ENCODE measurements around the gene GRK4. TPM values are rescaled to one million over a fixed set of nuclear protein-coding genes. Genes with fewer than 3 reads are reported as not detected.

The GRK4 gene
- polyA plus RNA-seq, 6 donors from 2014 or later, result 0.86 to 1.8 (median 0.96) TPM; not detected in 1

DNA sequence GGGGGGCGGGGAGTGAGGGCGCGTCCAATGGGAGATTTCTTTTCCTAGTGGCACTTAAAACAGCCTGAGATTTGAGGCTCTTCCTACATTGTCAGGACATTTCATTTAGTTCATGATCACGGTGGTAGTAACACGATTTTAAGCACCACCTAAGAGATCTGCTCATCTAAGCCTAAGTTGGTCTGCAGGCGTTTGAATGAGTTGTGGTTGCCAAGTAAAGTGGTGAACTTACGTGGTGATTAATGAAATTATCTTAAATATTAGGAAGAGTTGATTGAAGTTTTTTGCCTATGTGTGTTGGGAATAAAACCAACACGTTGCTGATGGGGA lies 112.2 kb downstream of the GRK4 start:
- ATAC-seq (ENCODE audit: low read depth in 2 of 2), result no peak
- DNase-seq, result no peak
- H3K4me3 Mint-ChIP-seq, result peak overlapping the region; percentile 84 to 95 (median 88)
- peaks cover 39 to 52% (median 40%) of the 10 kb centered on the region in 3 donors for H3K4me1 Mint-ChIP-seq
- H3K36me3 Mint-ChIP-seq, result no peaks in the 10 kb centered on the region
- H3K9me3 Mint-ChIP-seq, result no peaks in the 10 kb centered on the region
- peak overlapping the region in 5 of 6 donors; percentile 84 to 96 (median 88) for H3K27ac Mint-ChIP-seq
- no peaks in the 10 kb centered on the region for H3K27me3 Mint-ChIP-seq

- Mint-ChIP-seq H3K9me3 (no peaks in the 10 kb centered on the region), H3K27ac (peak overlapping the region; percentile 41 to 86 (median 78)), H3K27me3 (no peaks in the 10 kb centered on the region), H3K36me3 (no peaks in the 10 kb centered on the region), H3K4me1 (peaks cover 42 to 63% (median 44%) of the 10 kb centered on the region in 3 donors), H3K4me3 (peak overlapping the region; percentile 48 to 87 (median 69))
- DNase-seq (peak; percentile 68), ATAC-seq (ENCODE audit: low read depth in 2 of 2) (peak; percentile 30 to 33)
These were observed 114.4 kb downstream of the GRK4 start for GRCh38 chr4:3077796-3078195.

DNA sequence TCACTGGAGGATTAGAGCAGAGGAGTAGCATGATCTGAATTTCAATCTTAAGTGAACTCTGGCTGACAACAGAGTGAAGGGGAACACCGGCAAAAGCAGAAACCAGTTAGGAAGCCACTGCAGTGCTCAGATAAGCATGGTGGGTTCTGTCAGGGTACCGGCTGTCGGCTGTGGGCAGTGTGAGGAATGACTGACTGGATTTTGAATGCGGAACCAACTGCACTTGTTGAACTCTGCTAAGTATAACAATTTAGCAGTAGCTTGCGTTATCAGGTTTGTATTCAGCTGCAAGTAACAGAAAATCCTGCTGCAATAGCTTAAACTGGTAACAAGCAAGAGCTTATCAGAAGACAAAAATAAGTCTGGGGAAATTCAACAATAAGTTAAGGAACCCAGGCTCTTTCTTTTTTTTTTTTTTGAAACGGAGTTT lies 116.3 kb downstream of the GRK4 start:
- ATAC-seq (ENCODE audit: low read depth in 2 of 2) (peak; percentile 70), DNase-seq (peak; percentile 48)
- Mint-ChIP-seq H3K27ac (peak overlapping the region in 5 of 6 donors; percentile 10 to 79 (median 36)), H3K36me3 (peaks cover 0 to 8% of the 10 kb centered on the region in 2 donors), H3K4me1 (peaks cover 47 to 76% (median 50%) of the 10 kb centered on the region in 3 donors), H3K9me3 (no peaks in the 10 kb centered on the region), H3K27me3 (no peaks in the 10 kb centered on the region), H3K4me3 (peak overlapping the region in 7 of 8 donors; percentile 13 to 69 (median 67))

DNA sequence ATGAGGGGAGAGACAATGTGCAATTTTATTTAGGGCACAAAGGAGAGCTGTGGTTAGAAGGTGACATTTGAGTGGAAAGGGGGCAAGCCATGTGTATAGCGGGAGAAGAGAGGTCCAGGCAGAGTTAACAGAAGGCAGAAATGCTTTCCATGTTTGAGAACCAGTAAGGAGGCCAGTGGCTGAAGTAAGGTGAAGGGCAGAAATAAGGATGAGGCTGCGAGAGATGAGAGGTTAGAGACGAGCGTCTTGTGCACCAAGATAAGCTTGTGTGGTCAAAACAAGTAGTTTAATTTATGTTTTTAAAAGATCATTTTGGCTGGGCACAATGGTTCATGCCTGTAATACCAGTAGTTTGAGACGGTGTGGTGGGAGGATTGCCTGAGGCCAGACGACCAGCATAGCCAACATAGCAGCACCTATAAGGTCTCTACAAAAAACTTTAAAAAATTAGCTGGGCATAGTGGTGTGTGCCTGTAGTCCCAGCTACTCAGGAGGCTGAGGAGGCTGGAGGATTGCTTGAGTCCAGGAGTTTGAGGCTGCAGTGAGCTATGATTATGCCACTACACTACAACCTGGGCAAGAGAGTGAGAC lies 119.6 kb downstream of the GRK4 start:
- H3K9me3 Mint-ChIP-seq, result no peaks in the 10 kb centered on the region
- H3K4me1 Mint-ChIP-seq, result peaks cover 39 to 69% (median 42%) of the 10 kb centered on the region in 3 donors
- H3K27ac Mint-ChIP-seq, result no peak overlapping the region

DNA sequence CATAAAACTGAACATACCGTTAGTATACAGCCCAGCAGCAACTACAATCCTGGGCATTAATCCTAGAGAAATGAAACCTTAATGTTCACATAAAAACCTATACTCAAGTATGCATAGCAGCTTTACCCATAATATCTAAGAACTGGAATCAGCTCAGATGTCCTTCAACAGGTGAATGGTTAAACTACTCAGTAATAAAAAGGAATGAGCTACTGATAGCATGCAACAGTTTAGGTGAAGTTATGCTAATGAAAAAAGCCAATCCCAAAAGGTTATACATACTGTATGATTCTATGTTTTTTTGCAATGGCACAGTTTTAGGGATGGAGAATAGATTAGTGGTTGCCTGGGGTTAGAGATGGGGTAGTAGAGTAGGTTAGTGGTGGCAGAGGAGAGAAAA lies 120.4 kb downstream of the GRK4 start:
- no peak for ATAC-seq (ENCODE audit: low read depth in 2 of 2)
- Mint-ChIP-seq H3K27me3 (no peaks in the 10 kb centered on the region), H3K9me3 (no peaks in the 10 kb centered on the region), H3K36me3 (peaks cover 9 to 12% of the 10 kb centered on the region in 2 donors), H3K4me3 (no peak overlapping the region), H3K27ac (peak overlapping the region in 1 of 6 donors; percentile 12), H3K4me1 (peaks cover 35 to 64% (median 37%) of the 10 kb centered on the region in 3 donors)
- DNase-seq, result no peak

More for the DNA sequence above, 119.6 kb downstream of the GRK4 start:
- ATAC-seq (ENCODE audit: low read depth in 2 of 2) (no peak), DNase-seq (no peak)
- H3K36me3 Mint-ChIP-seq, result peaks cover 4 to 8% of the 10 kb centered on the region in 2 donors
- H3K4me3 Mint-ChIP-seq, result no peak overlapping the region
- H3K27me3 Mint-ChIP-seq, result no peaks in the 10 kb centered on the region

DNA sequence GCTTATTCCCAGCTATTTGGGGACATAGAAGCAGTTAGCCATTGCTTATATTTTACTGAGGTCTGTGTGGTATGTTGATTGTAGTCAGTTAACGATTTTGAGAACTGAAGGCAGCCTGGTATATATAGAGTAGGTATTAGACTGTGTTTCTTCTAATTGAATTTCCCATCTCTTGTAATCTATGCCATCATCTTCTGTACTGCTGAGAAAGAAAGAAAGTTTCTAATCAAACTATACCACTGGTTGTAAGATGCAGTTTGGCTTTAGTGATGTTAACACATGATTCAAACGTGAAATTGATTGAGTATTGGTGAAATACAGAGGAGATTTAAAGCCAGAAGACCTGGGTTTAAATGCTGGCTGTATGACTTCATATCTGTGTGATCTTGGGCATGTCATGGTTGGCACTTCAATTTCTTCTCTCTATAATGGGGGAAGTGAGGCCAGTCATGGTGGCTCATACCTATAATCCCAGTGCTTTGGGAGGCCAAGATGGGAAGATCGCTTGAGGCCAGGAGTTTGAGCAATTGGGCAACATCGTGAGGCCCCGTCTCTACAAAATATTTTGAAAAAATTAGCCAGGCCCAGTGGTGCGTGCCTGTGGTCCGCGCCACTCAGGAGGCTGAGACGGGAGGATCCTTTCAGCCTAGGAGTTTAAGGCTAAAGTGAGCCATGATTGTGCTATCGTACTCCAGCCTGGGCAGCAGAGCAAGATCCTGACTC lies 122.7 kb downstream of the GRK4 start:
- Mint-ChIP-seq H3K36me3 (peaks cover 17 to 18% of the 10 kb centered on the region in 2 donors), H3K4me1 (peaks cover 18 to 42% (median 20%) of the 10 kb centered on the region in 3 donors), H3K27me3 (no peaks in the 10 kb centered on the region), H3K9me3 (no peaks in the 10 kb centered on the region), H3K27ac (peak overlapping the region in 2 of 6 donors; percentile 64 to 76), H3K4me3 (no peak overlapping the region)
- ATAC-seq (ENCODE audit: low read depth in 2 of 2) (no peak), DNase-seq (no peak)

DNA sequence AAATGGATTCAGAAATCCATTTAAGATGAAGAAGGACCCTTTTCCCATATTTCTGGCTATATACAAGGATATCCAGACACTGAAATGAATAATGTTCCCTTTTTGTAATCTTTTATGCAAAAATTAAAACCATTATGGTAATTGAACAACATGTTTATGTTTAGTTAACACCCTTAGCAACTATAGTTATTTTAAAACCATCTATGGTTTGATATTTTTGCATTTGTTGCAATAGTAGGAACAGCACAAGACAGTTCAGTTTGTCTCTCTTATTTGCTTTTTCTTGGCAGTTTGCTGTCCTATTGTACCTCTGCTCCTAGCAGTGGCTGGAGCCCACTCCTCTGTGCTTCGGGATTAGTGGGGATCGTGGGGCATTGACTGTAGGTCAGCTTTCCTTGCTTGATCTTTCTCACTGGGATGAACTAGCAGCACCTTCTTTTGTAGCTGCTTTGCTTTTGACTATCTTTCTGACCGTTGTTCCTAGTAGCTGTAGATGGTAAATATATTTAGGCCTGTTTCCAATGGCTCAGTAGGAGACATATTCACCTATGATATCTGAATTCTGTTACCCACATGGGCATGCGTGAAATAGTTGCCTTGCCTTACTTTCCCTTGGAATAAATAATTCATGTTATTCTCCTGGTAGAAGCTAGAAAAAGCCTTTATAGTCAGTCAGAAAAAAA lies 123.9 kb downstream of the GRK4 start:
- Mint-ChIP-seq H3K4me1 (peaks cover 18 to 41% (median 20%) of the 10 kb centered on the region in 3 donors), H3K4me3 (no peak overlapping the region), H3K36me3 (peaks cover 17 to 18% of the 10 kb centered on the region in 2 donors), H3K27me3 (no peaks in the 10 kb centered on the region), H3K9me3 (no peaks in the 10 kb centered on the region), H3K27ac (peak overlapping the region in 3 of 6 donors; percentile 16 to 66 (median 17))
- DNase-seq (no peak), ATAC-seq (ENCODE audit: low read depth in 2 of 2) (no peak)

Other genes starting within 250 kb of the GRK4 start
- gene TNIP2, start 207.2 kb upstream of the GRK4 start, polyA plus RNA-seq (ENCODE audit: low read depth in 6 of 6), result 10 to 100 TPM; 25.4 to 36.2 (median 35.3) TPM
- 10 to 100 TPM; 14.3 to 91.1 (median 28.7) TPM for gene SH3BP2, start 170.5 kb upstream of the GRK4 start, polyA plus RNA-seq (ENCODE audit: low read depth in 6 of 6)
- 100 to 1,000 TPM; 325 to 440 (median 349) TPM for gene ADD1, start 119.7 kb upstream of the GRK4 start, polyA plus RNA-seq (ENCODE audit: low read depth in 6 of 6)
- 10 to 100 TPM in 2 of 6 donors, 1 to 10 TPM in 3, under 1 TPM in 1; 0.73 to 17.7 (median 8.3) TPM for gene NOP14, start 165 bp upstream of the GRK4 start, polyA plus RNA-seq (ENCODE audit: low read depth in 6 of 6)
- gene HTT-AS, start 111.0 kb downstream of the GRK4 start, polyA plus RNA-seq (ENCODE audit: low read depth in 6 of 6), result not detected
- gene HTT, start 111.1 kb downstream of the GRK4 start, polyA plus RNA-seq (ENCODE audit: low read depth in 6 of 6), result 10 to 100 TPM in 4 of 6 donors, 1 to 10 TPM in 2; 8.7 to 15.4 (median 11.0) TPM

All from naive B cell (primary cell).